AG10803 (cell line): ENCODE data around the gene KCTD21.

ENCODE experiments used
- DNase-seq: peaks from one replicate; pipeline ENCODE4 v3.0.0; 2010; ENCODE audit warnings: low read depth
- H3K4me3 ChIP-seq: 2 replicates; pipeline ENCODE4 v1.5.1; 2011; ENCODE audit warnings: mild to moderate bottlenecking, low read length, control low read depth
- CTCF ChIP-seq: conservative IDR thresholded peaks from 2 replicates; pipeline ENCODE4 v1.5.1; 2011; ENCODE audit warnings: mild to moderate bottlenecking, low read length, control low read depth, inconsistent platforms

The KCTD21 gene

GRCh38 chr11:78210000-78210608 is 21.7 kb upstream of the KCTD21 start:
- TF ChIP-seq CTCF: no peak
- no peak overlapping the region for H3K4me3 ChIP-seq
- no peak for DNase-seq

- no peak for TF ChIP-seq CTCF
Measured at GRCh38 chr11:78209478-78209877, 21.1 kb upstream of the KCTD21 start.

GRCh38 chr11:78208257-78209165 is 20.1 kb upstream of the KCTD21 start:
- DNase-seq: no peak
- no peak for TF ChIP-seq CTCF
- no peak overlapping the region for H3K4me3 ChIP-seq

More at GRCh38 chr11:78209478-78209877, 21.1 kb upstream of the KCTD21 start:
- DNase-seq: no peak
- H3K4me3 ChIP-seq: no peak overlapping the region

GRCh38 chr11:78207532-78208256 is 19.3 kb upstream of the KCTD21 start:
- DNase-seq: no peak
- no peak overlapping the region for H3K4me3 ChIP-seq
- no peak for TF ChIP-seq CTCF

GRCh38 chr11:78205691-78206090 is 17.3 kb upstream of the KCTD21 start:
- TF ChIP-seq CTCF: no peak
- no peak overlapping the region for H3K4me3 ChIP-seq
- DNase-seq: no peak

DNA sequence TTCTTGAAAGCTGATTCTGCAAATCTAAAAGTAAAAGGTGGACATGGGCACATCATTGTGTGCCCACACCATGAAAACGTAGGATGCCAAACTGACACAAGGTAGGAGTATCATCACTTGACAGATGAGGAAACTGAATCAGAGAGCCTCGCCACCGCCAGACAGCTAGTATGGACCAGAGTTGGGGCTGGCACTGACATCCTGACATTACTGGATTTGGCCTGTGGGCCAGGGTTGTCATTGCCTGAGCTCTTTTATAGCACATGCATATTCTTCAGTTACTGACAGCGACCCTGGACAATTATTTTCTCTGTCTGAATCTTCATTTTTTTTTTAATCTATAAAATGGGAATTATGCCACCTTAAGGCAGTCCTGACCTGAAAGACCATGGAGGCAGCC is 16.8 kb upstream of the KCTD21 start:
- no peak for TF ChIP-seq CTCF
- DNase-seq: no peak
- H3K4me3 ChIP-seq: no peak overlapping the region
